Karpas-422 (cell line): ENCODE data around the gene RNU1-3. TPM values are rescaled to one million over a fixed set of nuclear protein-coding genes. Genes with fewer than 3 reads are reported as not detected.
"Not testable (repeated sequence)": the region's sequence is repeated elsewhere in the genome, so short reads cannot be mapped to it uniquely, and the experiment has no call there.

Experiments
- DNase-seq: peaks from one replicate; pipeline ENCODE4 v3.0.0-alpha.2; 2015
- H2AFZ ChIP-seq: fragments of 200-600 bp; sonication (generic); 2 replicates; pipeline ENCODE4 v1.6.1; 2014; ENCODE audit warnings: antibody characterized with exemption, low read length, mixed read lengths
- H3K27ac ChIP-seq: fragments of 200-600 bp; sonication (generic); 2 replicates; pipeline ENCODE4 v1.5.1; 2014; ENCODE audit warnings: mild to moderate bottlenecking, low read length, moderate library complexity
- H3K27me3 ChIP-seq: fragments of 200-600 bp; sonication (generic); 2 replicates; pipeline ENCODE4 v1.6.1; 2014; ENCODE audit warnings: low read length, mixed read lengths
- H3K36me3 ChIP-seq: fragments of 200-600 bp; sonication (generic); 2 replicates; pipeline ENCODE4 v1.6.1; 2014; ENCODE audit warnings: low read length, mixed read lengths; ENCODE audit not compliant: insufficient read depth
- H3K4me1 ChIP-seq: fragments of 200-600 bp; sonication (generic); 2 replicates; pipeline ENCODE4 v1.6.1; 2014; ENCODE audit warnings: mild to moderate bottlenecking, low read length, mixed read lengths
- H3K4me2 ChIP-seq: fragments of 200-600 bp; sonication (generic); 2 replicates; pipeline ENCODE4 v1.6.1; 2014; ENCODE audit warnings: low read length, low read depth, mild to moderate bottlenecking; ENCODE audit not compliant: poor library complexity, severe bottlenecking
- H3K4me3 ChIP-seq: fragments of 200-600 bp; sonication (generic); 2 replicates; pipeline ENCODE4 v1.5.1; 2014; ENCODE audit warnings: mild to moderate bottlenecking, antibody characterized with exemption, low read length, mixed read lengths
- H3K79me2 ChIP-seq: fragments of 200-600 bp; sonication (generic); 2 replicates; pipeline ENCODE4 v1.6.1; 2014; ENCODE audit warnings: mild to moderate bottlenecking, low read length, mixed read lengths
- H3K9ac ChIP-seq: fragments of 200-600 bp; sonication (generic); 2 replicates; pipeline ENCODE4 v1.6.0; 2014; ENCODE audit warnings: low read length
- H3K9me2 ChIP-seq: fragments of 200-600 bp; sonication (generic), shearing (Covaris generic); replicated peaks from 2 replicates; pipeline ENCODE4 v1.6.0; 2014; ENCODE audit warnings: mild to moderate bottlenecking, low read length, moderate library complexity; ENCODE audit not compliant: insufficient read depth
- H3K9me3 ChIP-seq: fragments of 300-700, 200-600 bp; sonication (generic); 2 replicates; pipeline ENCODE4 v1.6.1; 2014; ENCODE audit warnings: low read length, mixed read lengths
- H4K20me1 ChIP-seq: fragments of 200-600 bp; sonication (generic); 2 replicates; pipeline ENCODE4 v1.6.1; 2014; ENCODE audit warnings: mild to moderate bottlenecking, antibody characterized with exemption, low read length, low read depth; ENCODE audit not compliant: insufficient read depth
- total RNA-seq: library from RNA; depleted of rRNA; stranded (reverse); fragments of >200 nt; shearing (Covaris generic); gene quantifications from 2 replicates; pipeline ENCODE4 v1.2.3, GENCODE V29; 2014; ENCODE audit warnings: low replicate concordance

Gene RNU1-3
- total RNA-seq, 1 experiment from 2014 or later: under 0.01 TPM

GRCh38 chr1:16639091-16640031 lies 27.4 kb downstream of the RNU1-3 start:
- DNase-seq: peak; percentile 41
- H3K27me3 ChIP-seq, H3K4me3 ChIP-seq, H3K36me3 ChIP-seq, H3K9me3 ChIP-seq, H2AFZ ChIP-seq, H3K9ac ChIP-seq, H3K27ac ChIP-seq, H3K4me2 ChIP-seq, H3K9me2 ChIP-seq, H4K20me1 ChIP-seq: not testable (repeated sequence)
- H3K4me1 ChIP-seq: peaks cover 18% of the 10 kb centered on the region
- H3K79me2 ChIP-seq: peaks cover 83% of the 10 kb centered on the region

- not testable (repeated sequence) for H2AFZ ChIP-seq, H3K9me2 ChIP-seq, H3K9me3 ChIP-seq, H3K36me3 ChIP-seq, DNase-seq, H3K9ac ChIP-seq, H3K4me3 ChIP-seq, H3K27ac ChIP-seq, H4K20me1 ChIP-seq, H3K4me2 ChIP-seq, H3K27me3 ChIP-seq
- Histone ChIP-seq H3K4me1 (peaks cover 13% of the 10 kb centered on the region), H3K79me2 (peaks cover 78% of the 10 kb centered on the region)
Measured at GRCh38 chr1:16637941-16638778, 28.6 kb downstream of the RNU1-3 start.

GRCh38 chr1:16636551-16637195 lies 30.1 kb downstream of the RNU1-3 start:
- peaks cover 63% of the 10 kb centered on the region for H3K79me2 ChIP-seq
- not testable (repeated sequence) for H3K4me3 ChIP-seq, DNase-seq, H3K4me2 ChIP-seq, H4K20me1 ChIP-seq, H3K9me3 ChIP-seq, H3K9ac ChIP-seq, H2AFZ ChIP-seq, H3K9me2 ChIP-seq, H3K4me1 ChIP-seq, H3K27me3 ChIP-seq, H3K36me3 ChIP-seq, H3K27ac ChIP-seq

GRCh38 chr1:16635959-16636358 lies 30.8 kb downstream of the RNU1-3 start:
- not testable (repeated sequence) for H3K27me3 ChIP-seq, DNase-seq, H3K4me3 ChIP-seq, H3K4me1 ChIP-seq, H3K9me3 ChIP-seq, H2AFZ ChIP-seq, H3K9ac ChIP-seq, H3K4me2 ChIP-seq, H4K20me1 ChIP-seq, H3K36me3 ChIP-seq, H3K27ac ChIP-seq, H3K9me2 ChIP-seq
- peaks cover 56% of the 10 kb centered on the region for H3K79me2 ChIP-seq

- DNase-seq, H3K4me3 ChIP-seq, H3K27me3 ChIP-seq, H4K20me1 ChIP-seq, H3K9ac ChIP-seq, H3K9me3 ChIP-seq, H3K36me3 ChIP-seq, H2AFZ ChIP-seq, H3K27ac ChIP-seq, H3K4me1 ChIP-seq, H3K4me2 ChIP-seq, H3K9me2 ChIP-seq: not testable (repeated sequence)
- H3K79me2 ChIP-seq: peaks cover 34% of the 10 kb centered on the region
Measured at GRCh38 chr1:16633540-16634282, 33.0 kb downstream of the RNU1-3 start.

GRCh38 chr1:16632044-16632850 lies 34.5 kb downstream of the RNU1-3 start:
- H3K9me2 ChIP-seq, H3K4me3 ChIP-seq, H3K36me3 ChIP-seq, H3K9me3 ChIP-seq, H3K9ac ChIP-seq, H4K20me1 ChIP-seq, H3K4me2 ChIP-seq, H3K27me3 ChIP-seq, H2AFZ ChIP-seq, H3K27ac ChIP-seq, H3K4me1 ChIP-seq, DNase-seq: not testable (repeated sequence)
- peaks cover 26% of the 10 kb centered on the region for H3K79me2 ChIP-seq

GRCh38 chr1:16631248-16632043 lies 35.3 kb downstream of the RNU1-3 start:
- Histone ChIP-seq H3K36me3 (no peaks in the 10 kb centered on the region), H3K4me1 (no peaks in the 10 kb centered on the region), H3K27me3 (no peaks in the 10 kb centered on the region), H3K4me2 (no peak overlapping the region), H2AFZ (no peak overlapping the region), H3K79me2 (peaks cover 18% of the 10 kb centered on the region), H4K20me1 (no peaks in the 10 kb centered on the region), H3K9ac (no peak overlapping the region), H3K9me2 (no peaks in the 10 kb centered on the region), H3K4me3 (no peak overlapping the region), H3K27ac (no peak overlapping the region), H3K9me3 (no peaks in the 10 kb centered on the region)
- no peak for DNase-seq
